GM19463 (cell line): ENCODE measurements around the gene GJC2.

Experiments used
- ATAC-seq: cut with Tn5 transposase; IDR thresholded peaks from one replicate; pipeline ENCODE4 v1.9.1; 2021; ENCODE audit warnings: mild to moderate bottlenecking, moderate library complexity; ENCODE audit not compliant: unreplicated experiment

The GJC2 gene

GRCh38 chr1:228156515-228156881 lies 6.8 kb downstream of the GJC2 start:
- ATAC-seq = no peak

- ATAC-seq = no peak
Measured at GRCh38 chr1:228156941-228157728, 7.4 kb downstream of the GJC2 start.

- no peak for ATAC-seq
Measured at GRCh38 chr1:228157729-228158126, 8.0 kb downstream of the GJC2 start.

- no peak for ATAC-seq
Measured at GRCh38 chr1:228158151-228159007, 8.6 kb downstream of the GJC2 start.

- no peak for ATAC-seq
Measured at GRCh38 chr1:228159008-228159665, 9.4 kb downstream of the GJC2 start.

- ATAC-seq = no peak
Measured at GRCh38 chr1:228160201-228160761, 10.6 kb downstream of the GJC2 start.

- no peak for ATAC-seq
Measured at GRCh38 chr1:228161362-228161761, 11.6 kb downstream of the GJC2 start.

GRCh38 chr1:228161866-228162265 lies 12.1 kb downstream of the GJC2 start:
- ATAC-seq = no peak

GRCh38 chr1:228162286-228163006 lies 12.7 kb downstream of the GJC2 start:
- no peak for ATAC-seq

GRCh38 chr1:228163007-228163753 lies 13.4 kb downstream of the GJC2 start:
- no peak for ATAC-seq

GRCh38 chr1:228163776-228164519 lies 14.2 kb downstream of the GJC2 start:
- no peak for ATAC-seq

- no peak for ATAC-seq
Measured at GRCh38 chr1:228164561-228165371, 15.0 kb downstream of the GJC2 start.

GRCh38 chr1:228165372-228166169 lies 15.8 kb downstream of the GJC2 start, which contains the start of gene IBA57:
IBA57 (plus strand) TSS chr1:228165804; CDS start chr1:228165817, 13 bp downstream.
- ATAC-seq = peak; percentile 77

- peak; percentile 13 for ATAC-seq
Measured at GRCh38 chr1:228166170-228166936, 16.6 kb downstream of the GJC2 start.

- no peak for ATAC-seq
Measured at GRCh38 chr1:228168563-228169270, 19.0 kb downstream of the GJC2 start.

- ATAC-seq = no peak
Measured at GRCh38 chr1:228169345-228169744, 19.6 kb downstream of the GJC2 start.
